Activated naive CD8-positive, alpha-beta T cell treated with anti-CD3 and anti-CD28 coated beads, Interleukin-2, amount 10 ng/mL, durations not matched to agents 7 days and 5 days (primary cell): ENCODE data around the gene ATP7B. TPM values are rescaled to one million over a fixed set of nuclear protein-coding genes. Genes with fewer than 3 reads are reported as not detected.

Source experiments
- ATAC-seq: fragments of 150-1000 bp; cut with Tn5 transposase; one replicate; pipeline ENCODE4 v1.10.0; 2021; ENCODE audit warnings: low read depth, moderate library complexity
- POLR2A ChIA-PET: fragments of 350-600 bp; sonication (Branson Sonifier 250); formaldehyde crosslinking; loops from one replicate; lab custom pipeline; 2021; ENCODE audit warnings: antibody characterized with exemption; lab: Charles Lee
- DNase-seq: peaks from one replicate; pipeline ENCODE4 v3.0.0; 2021
- H3K27ac Mint-ChIP-seq: one replicate; pipeline ENCODE4 v1.8.0; 2022; ENCODE audit warnings: mild to moderate bottlenecking, mixed read lengths
- H3K27me3 Mint-ChIP-seq: one replicate; pipeline ENCODE4 v1.8.0; 2022; ENCODE audit warnings: mild to moderate bottlenecking, moderate library complexity, mixed read lengths
- H3K36me3 Mint-ChIP-seq: one replicate; pipeline ENCODE4 v1.8.0; 2021; ENCODE audit warnings: mild to moderate bottlenecking, mixed read lengths
- H3K4me1 Mint-ChIP-seq: one replicate; pipeline ENCODE4 v1.8.0; 2021; ENCODE audit warnings: mixed read lengths
- H3K4me3 Mint-ChIP-seq: one replicate; pipeline ENCODE4 v1.8.0; 2022; ENCODE audit warnings: mild to moderate bottlenecking, moderate library complexity, mixed read lengths
- H3K9me3 Mint-ChIP-seq: one replicate; pipeline ENCODE4 v1.8.0; 2021; ENCODE audit warnings: mixed read lengths
- total RNA-seq, 2 experiments: library from RNA; stranded (reverse); gene quantifications; one replicate each; pipeline ENCODE4 v1.2.3, GENCODE V29; 2021

ATP7B gene
- total RNA-seq, 2 experiments from 2014 or later = 0.51 to 0.64 TPM

GRCh38 chr13:51942189-51942588, 69.1 kb downstream of the ATP7B start:
- peaks cover 20% of the 10 kb centered on the region for H3K4me1 Mint-ChIP-seq
- DNase-seq = no peak
- ATAC-seq = peak; percentile 18
- no peaks in the 10 kb centered on the region for H3K36me3 Mint-ChIP-seq
- POLR2A ChIA-PET = no interaction called here
- H3K4me3 Mint-ChIP-seq = no peak overlapping the region
- no peak overlapping the region for H3K27ac Mint-ChIP-seq
- H3K9me3 Mint-ChIP-seq = no peaks in the 10 kb centered on the region
- H3K27me3 Mint-ChIP-seq = peaks cover 17% of the 10 kb centered on the region

DNA sequence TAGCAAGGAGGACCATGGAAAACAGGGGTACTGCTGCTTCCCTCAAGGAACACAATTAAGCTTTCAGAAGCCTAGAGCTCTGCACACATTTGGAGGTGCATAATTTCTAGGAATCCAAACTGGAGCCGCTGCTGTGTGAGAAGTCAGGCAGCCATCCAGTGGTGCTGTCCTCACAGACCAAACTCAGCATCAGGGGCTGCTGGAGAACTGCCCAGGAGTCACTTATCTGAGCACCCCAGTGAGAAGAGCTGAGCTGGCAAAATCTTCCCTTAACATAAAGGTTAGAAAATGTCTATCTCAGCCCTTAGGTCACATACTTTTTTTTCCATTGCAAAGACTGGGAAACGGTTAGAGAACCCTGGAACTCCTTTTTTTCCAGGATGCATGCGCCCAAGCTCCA, 72.8 kb downstream of the ATP7B start:
- H3K27ac Mint-ChIP-seq = no peak overlapping the region
- POLR2A ChIA-PET = no interaction called here
- ATAC-seq = no peak
- peaks cover 9% of the 10 kb centered on the region for H3K27me3 Mint-ChIP-seq
- DNase-seq = no peak
- H3K4me3 Mint-ChIP-seq = no peak overlapping the region
- H3K4me1 Mint-ChIP-seq = peaks cover 10% of the 10 kb centered on the region
- no peaks in the 10 kb centered on the region for H3K36me3 Mint-ChIP-seq
- no peaks in the 10 kb centered on the region for H3K9me3 Mint-ChIP-seq

DNA sequence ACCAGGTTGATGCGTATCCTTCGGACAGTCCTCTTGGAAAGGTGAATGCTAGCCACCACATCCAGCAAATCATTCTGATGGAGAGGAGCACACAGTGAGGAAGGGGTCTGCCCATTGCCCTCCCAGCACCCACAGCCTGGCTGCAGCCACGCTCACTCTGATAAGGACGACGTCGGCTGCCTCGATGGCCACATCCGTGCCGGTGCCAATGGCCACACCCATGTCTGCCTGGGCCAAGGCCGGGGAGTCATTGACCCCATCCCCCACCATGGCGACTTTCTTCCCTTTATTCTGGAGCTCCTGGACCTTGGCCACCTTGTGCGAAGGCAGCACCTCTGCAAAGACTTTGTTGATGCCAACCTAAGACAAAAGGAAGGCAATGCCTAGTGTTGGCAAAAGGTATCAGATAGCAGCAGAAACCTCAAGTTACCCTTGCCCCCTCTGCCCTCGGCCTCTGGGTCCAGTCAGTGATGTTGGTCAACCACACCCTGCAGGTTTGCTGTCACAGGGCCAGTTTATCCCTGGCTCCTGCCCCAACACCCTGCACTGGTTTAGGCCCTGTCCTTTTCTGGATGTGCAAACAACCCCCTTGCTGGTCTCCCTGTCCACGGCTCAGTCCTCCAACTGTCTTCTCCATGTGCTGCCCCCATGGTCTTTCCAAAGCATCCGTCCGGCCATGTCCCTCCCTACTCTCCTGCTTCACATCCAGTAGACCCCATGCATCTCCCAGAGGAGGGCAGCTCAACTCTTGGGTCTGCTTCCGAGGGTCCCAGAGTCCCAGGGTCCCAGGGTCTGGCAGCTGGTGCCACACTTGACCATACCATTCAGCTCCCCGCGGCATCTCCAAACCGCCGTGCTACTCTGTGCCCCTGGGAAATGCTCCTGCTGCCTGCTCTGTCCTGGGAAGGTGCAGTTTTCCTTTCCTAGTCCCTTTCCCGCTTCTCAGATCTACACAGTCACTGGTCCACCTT, 73.6 kb downstream of the ATP7B start:
- ATAC-seq (no peak), DNase-seq (no peak)
- H3K9me3 Mint-ChIP-seq = no peaks in the 10 kb centered on the region
- peaks cover 10% of the 10 kb centered on the region for H3K4me1 Mint-ChIP-seq
- H3K4me3 Mint-ChIP-seq = no peak overlapping the region
- POLR2A ChIA-PET = no interaction called here
- peaks cover 3% of the 10 kb centered on the region for H3K27me3 Mint-ChIP-seq
- no peak overlapping the region for H3K27ac Mint-ChIP-seq
- H3K36me3 Mint-ChIP-seq = no peaks in the 10 kb centered on the region

GRCh38 chr13:51935326-51936171, 75.7 kb downstream of the ATP7B start:
- H3K4me3 Mint-ChIP-seq = no peak overlapping the region
- no peak for ATAC-seq

GRCh38 chr13:51934461-51935087, 76.7 kb downstream of the ATP7B start:
- H3K4me3 Mint-ChIP-seq = no peak overlapping the region
- H3K27me3 Mint-ChIP-seq = peaks cover 4% of the 10 kb centered on the region
- no peak overlapping the region for H3K27ac Mint-ChIP-seq
- POLR2A ChIA-PET = no interaction called here
- H3K36me3 Mint-ChIP-seq = no peaks in the 10 kb centered on the region
- DNase-seq (no peak), ATAC-seq (no peak)
- no peaks in the 10 kb centered on the region for H3K9me3 Mint-ChIP-seq
- no peaks in the 10 kb centered on the region for H3K4me1 Mint-ChIP-seq

More at GRCh38 chr13:51935326-51936171, 75.7 kb downstream of the ATP7B start:
- H3K27me3 Mint-ChIP-seq = peaks cover 4% of the 10 kb centered on the region
- no peak overlapping the region for H3K27ac Mint-ChIP-seq
- H3K36me3 Mint-ChIP-seq = no peaks in the 10 kb centered on the region
- POLR2A ChIA-PET = no interaction called here
- DNase-seq = no peak
- H3K9me3 Mint-ChIP-seq = no peaks in the 10 kb centered on the region
- no peaks in the 10 kb centered on the region for H3K4me1 Mint-ChIP-seq

DNA sequence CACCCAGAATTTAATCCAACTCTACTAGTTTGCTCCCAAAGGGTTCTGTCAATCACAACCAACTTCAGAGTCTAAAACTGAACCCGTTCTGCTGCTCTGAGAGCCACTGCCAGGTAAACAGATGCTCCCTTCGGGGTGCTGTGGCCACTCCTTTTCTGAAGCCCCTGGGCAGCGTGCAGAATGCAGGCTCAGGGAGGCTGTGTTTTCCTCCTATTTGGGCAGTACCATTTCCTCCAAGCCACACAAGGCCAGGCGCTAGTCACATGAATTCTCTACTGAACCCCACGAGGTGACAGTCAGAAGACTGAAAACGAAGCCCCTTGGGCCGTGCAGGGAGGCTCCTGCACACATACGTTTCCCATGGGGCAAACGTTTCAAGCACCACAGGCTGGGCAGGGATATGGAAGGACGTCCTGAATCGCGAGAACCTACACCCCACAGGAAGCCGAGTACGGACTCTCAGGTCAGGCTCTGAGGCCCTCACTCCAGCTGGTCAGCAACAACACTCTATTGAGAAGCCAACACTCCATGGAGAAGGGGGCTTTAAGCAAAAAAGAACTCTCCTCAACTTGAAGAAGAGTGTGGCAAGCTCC, 77.7 kb downstream of the ATP7B start:
- no peaks in the 10 kb centered on the region for H3K9me3 Mint-ChIP-seq

DNA sequence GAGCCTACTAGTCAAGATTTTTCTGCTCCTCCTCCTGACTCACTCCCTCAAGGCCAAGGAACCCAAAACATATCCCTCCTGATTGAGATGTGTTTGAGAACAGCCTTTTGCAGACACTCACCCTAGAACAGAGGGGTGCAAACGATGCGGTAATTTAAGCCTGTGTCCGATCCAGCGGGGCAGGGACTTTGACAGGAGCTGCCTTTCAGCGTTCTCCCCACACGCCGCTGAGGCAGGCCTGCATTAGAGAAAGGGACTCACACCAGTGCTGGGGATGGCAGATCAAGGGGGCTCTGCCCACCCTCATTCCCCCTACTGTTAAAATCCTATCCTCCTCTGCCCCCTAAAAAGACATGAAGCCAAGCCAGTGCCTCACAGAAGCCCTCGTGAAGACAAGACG, 79.0 kb downstream of the ATP7B start:
- Mint-ChIP-seq H3K9me3 (no peaks in the 10 kb centered on the region), H3K27ac (no peak overlapping the region), H3K27me3 (peaks cover 5% of the 10 kb centered on the region), H3K4me3 (no peak overlapping the region), H3K4me1 (no peaks in the 10 kb centered on the region), H3K36me3 (no peaks in the 10 kb centered on the region)
- DNase-seq (no peak), ATAC-seq (no peak)
- POLR2A ChIA-PET = no interaction called here

More for the DNA sequence above, 77.7 kb downstream of the ATP7B start:
- no peaks in the 10 kb centered on the region for H3K4me1 Mint-ChIP-seq
- no peak for ATAC-seq
- POLR2A ChIA-PET = no interaction called here
- no peak for DNase-seq
- H3K4me3 Mint-ChIP-seq = no peak overlapping the region
- no peak overlapping the region for H3K27ac Mint-ChIP-seq
- H3K27me3 Mint-ChIP-seq = peaks cover 4% of the 10 kb centered on the region
- H3K36me3 Mint-ChIP-seq = no peaks in the 10 kb centered on the region

- Mint-ChIP-seq H3K36me3 (no peaks in the 10 kb centered on the region), H3K27me3 (peaks cover 5% of the 10 kb centered on the region), H3K4me3 (no peak overlapping the region), H3K9me3 (no peaks in the 10 kb centered on the region), H3K27ac (no peak overlapping the region), H3K4me1 (no peaks in the 10 kb centered on the region)
- POLR2A ChIA-PET = no interaction called here
- DNase-seq (no peak), ATAC-seq (no peak)
Measured at GRCh38 chr13:51931606-51932005, 79.6 kb downstream of the ATP7B start.

GRCh38 chr13:51929699-51930098, 81.6 kb downstream of the ATP7B start:
- Mint-ChIP-seq H3K27me3 (peaks cover 5% of the 10 kb centered on the region), H3K27ac (no peak overlapping the region), H3K9me3 (no peaks in the 10 kb centered on the region), H3K36me3 (no peaks in the 10 kb centered on the region), H3K4me3 (no peak overlapping the region), H3K4me1 (peaks cover 7% of the 10 kb centered on the region)
- no peak for ATAC-seq
- DNase-seq = no peak
- POLR2A ChIA-PET = interaction anchor here (0.7 kb wide), 1 partner anchor 79 kb away, joined by 3 read pairs; no protein-coding TSS in a partner anchor

GRCh38 chr13:51928231-51928630, 83.0 kb downstream of the ATP7B start:
- Mint-ChIP-seq H3K4me1 (peaks cover 7% of the 10 kb centered on the region), H3K27ac (no peak overlapping the region), H3K36me3 (no peaks in the 10 kb centered on the region), H3K27me3 (peaks cover 5% of the 10 kb centered on the region), H3K4me3 (no peak overlapping the region), H3K9me3 (no peaks in the 10 kb centered on the region)
- ATAC-seq (no peak), DNase-seq (no peak)
- POLR2A ChIA-PET = no interaction called here

GRCh38 chr13:51927129-51927528, 84.1 kb downstream of the ATP7B start:
- no peaks in the 10 kb centered on the region for H3K9me3 Mint-ChIP-seq
- H3K4me3 Mint-ChIP-seq = no peak overlapping the region
- no peak overlapping the region for H3K27ac Mint-ChIP-seq
- peaks cover 4% of the 10 kb centered on the region for H3K27me3 Mint-ChIP-seq
- DNase-seq (no peak), ATAC-seq (no peak)
- POLR2A ChIA-PET = no interaction called here
- no peaks in the 10 kb centered on the region for H3K36me3 Mint-ChIP-seq
- H3K4me1 Mint-ChIP-seq = peaks cover 7% of the 10 kb centered on the region

DNA sequence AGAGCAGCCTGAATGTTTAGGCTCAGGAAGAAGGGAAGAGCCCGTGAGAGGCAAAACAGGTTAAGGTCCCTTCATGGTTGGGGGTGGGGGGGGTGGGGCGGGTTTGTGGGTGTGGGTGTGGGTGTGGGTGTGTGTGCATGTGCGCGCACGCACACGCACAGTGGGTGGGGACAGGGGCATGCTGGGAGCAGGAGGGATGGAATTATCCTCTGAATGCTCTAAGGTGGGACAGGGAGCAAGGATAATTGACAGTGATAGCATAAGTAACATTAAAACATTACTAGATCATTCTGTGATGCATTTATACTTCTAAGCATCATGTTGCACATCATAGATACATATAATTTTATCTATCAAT, 84.7 kb downstream of the ATP7B start:
- Mint-ChIP-seq H3K27ac (no peak overlapping the region), H3K9me3 (no peaks in the 10 kb centered on the region), H3K4me1 (peaks cover 7% of the 10 kb centered on the region), H3K4me3 (no peak overlapping the region), H3K27me3 (peaks cover 1% of the 10 kb centered on the region), H3K36me3 (no peaks in the 10 kb centered on the region)
- DNase-seq (no peak), ATAC-seq (no peak)
- POLR2A ChIA-PET = no interaction called here
